ENCODE data around the gene NANOS2.
"Not testable (repeated sequence)": the region's sequence is repeated elsewhere in the genome, so short reads cannot be mapped to it uniquely, and the experiment has no call there.

NANOS2 gene

GRCh38 chr19:45873219-45873772, 41.3 kb downstream of the NANOS2 start:
- no peak for FAIRE-seq

GRCh38 chr19:45872095-45872919, 42.3 kb downstream of the NANOS2 start:
- no peak for FAIRE-seq

DNA sequence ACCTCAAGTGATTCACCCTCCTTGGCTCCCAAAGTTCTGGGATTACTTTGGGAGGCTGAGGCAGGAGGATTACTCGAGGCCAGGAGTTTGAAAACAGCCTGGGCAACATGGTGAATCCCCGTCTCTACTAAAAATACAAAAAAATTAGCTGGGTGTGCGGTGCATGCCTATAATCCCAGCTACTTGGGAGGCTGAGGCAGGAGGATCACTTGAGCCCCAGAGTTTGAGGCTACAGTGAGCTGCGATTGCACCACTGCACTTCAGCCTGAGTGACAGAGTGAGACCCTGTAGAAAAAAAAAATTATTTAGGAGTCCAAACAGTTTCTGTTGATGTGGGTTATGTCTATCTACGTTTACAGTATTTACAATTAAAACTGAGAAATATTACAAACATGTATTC, 43.8 kb downstream of the NANOS2 start:
- FAIRE-seq, result no peak

DNA sequence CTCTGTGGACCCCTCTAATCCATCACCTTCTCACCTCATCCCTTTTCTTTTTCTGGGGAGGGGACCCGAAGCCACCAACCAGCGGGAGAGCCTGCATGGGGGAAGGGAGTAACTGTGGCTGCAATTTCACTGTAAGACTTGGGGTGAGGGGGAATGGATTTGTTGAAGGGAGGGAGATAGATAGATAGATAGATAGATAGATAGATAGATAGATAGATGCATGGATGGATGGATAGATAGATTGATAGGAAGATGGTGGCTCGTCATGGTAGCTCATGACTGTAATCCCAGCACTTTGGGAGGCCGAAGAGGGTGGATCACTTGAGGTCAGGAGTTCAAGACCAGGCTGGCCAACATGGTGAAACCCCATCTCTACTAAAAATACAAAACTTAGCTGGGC, 47.3 kb downstream of the NANOS2 start:
- not testable (repeated sequence) for FAIRE-seq

DNA sequence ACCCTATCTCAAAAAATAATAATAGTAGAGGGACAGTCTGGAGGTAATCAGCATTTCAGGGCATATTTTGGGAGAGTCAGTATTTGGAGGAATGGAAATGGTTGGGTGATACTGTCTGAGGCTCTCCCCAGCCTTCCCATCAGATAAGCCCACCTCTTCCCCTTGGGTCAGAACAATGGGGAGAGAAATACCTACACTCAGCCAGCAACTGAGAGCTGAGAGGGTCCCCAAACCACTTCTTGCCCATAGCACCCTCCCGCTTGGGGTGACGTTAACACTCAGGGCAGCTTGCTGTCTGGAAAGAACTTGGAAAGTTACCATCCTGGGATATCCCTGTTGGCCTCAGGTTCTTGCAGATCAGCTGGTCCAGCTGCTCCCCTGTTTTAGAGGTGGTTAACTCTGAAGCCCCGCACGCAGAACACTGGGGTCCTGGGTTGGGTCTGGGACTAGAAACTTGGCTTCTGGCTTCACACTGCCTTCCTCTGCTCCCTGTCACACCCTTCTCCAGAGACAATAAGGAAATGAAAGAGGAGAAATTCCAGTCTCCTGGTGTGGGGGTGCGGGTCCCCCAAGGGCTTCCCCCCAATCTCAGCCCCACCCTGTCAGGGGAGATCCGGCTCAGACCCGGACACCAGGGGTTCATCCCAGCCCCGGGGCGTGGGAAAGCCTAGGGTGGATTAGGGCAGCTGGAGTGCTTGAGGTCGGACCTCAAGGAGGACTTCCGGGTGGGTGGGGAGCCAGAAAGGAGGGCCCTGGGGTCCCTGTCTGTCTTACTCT, 48.0 kb downstream of the NANOS2 start:
- no peak for FAIRE-seq

DNA sequence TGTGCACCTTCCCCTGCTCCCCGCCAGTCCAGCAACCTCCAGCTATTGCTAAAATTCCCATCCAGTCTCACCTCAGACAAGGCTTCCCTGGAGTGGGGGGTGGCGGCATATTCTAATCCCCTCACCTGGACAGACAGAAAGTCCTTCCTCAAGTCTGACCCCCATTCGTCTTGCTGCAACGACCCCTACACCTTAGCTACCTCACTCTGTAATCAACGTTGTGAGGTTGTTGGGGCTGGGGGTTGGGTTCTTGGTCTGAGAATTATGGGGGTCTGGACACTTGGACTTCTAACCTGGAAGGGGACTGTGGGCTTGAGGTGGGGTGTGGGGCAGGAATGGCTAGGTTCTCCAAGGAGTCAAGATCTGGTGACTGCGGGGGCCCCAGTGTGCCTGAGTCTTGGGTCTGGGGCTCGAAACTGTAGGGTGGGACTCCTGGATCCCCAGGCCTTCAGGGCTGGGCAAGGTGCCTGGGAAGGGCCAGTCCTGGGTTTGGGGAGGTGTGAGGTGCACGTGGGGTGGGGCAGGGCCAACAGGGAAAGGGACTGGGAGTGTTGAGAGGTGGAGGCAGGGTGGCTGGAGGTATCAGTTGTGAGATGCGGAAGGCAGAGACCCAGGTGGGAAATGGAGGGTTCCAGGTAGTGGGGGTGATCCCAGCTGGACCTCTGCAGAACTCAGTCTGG, 49.2 kb downstream of the NANOS2 start:
- no peak for FAIRE-seq

DNA sequence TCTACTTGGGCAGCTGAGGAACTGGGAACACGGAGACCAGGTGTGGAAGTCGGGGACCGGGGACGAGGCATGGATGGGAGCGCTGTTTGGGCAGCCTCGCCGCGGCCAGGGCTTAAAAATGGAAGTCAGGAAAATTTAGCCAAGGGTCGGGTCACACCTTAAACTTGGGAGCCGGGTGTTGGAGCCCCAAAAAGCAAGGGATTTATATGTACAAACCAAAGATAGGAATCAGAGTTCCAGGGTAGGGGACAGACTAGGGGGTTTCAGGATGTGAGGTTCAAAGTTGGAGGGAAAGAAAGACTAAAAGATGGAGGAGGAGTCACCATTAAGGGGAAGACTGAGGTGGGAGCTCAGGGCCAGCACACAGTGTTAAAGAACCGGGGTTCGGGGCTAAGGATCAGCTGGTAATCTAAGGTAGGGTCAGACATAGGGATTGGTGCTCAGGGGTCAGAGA, 49.9 kb downstream of the NANOS2 start:
- FAIRE-seq, result no peak

DNA sequence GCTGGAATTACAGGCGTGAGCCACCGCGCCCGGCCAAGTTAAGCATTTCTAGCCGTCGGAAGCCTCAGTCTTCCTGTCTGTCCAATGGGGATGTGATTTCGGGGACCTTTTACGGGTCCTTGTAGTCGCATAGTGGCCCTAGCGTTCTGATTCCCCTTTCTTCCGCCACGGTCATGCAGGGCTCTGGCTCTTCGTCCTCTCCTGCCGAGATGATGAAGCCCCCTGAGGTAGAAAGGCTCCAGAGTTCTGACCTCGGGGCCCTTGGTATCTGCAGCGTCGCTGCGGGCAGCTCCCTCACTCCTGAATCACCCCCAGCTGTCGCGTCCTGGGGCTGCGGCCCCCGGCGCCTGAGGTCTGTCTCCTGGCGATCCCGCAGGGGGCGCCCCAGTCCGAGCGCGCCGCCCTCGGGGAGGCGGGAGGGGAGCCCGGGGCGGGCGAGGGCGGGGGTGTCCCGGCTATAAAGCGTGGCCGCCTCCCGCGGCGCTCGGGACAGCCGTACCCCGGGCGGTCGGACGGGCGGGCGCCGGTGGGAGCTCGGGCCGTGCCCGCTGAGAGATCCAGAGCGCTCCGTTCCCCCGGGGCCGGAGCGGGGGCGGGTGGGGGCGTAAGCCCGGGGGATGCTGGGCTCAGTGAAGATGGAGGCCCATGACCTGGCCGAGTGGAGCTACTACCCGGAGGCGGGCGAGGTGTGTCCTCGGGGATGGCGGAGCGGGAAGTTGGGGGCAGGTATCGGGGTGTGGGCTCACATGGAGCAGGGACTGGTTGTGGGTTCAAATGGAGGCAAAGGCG, 50.5 kb downstream of the NANOS2 start, which contains the start of gene FOXA3:
FOXA3 (plus strand) TSS at position 487 of the 789 bp plus-strand sequence; CDS start at position 618, 131 bp downstream.
- FAIRE-seq, result no peak

DNA sequence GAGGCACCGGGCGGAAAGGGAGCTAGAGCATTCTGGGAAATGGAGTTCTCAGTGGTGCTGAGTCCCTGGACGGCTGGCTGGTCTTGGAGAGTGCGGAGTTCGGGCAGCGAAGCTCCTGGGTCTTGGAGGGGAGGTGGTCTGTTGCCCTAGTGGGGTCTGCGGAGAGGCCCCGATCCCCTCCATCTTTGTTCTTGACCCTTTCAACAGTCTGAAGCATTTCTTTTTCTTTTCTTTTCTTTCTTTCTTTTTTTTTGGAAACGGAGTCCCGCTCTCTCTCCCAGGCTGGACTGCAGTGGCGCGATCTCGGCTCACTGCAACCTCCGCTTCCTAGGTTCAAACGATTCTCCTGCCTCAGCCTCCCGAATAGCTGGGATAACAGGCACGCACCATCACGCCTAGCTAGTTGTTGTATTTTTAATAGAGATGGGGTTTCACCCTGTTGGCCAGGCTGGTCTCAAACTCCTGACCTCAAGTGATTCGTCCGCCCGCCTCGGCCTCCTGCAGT, 51.2 kb downstream of the NANOS2 start:
- no peak for FAIRE-seq
